ENCODE data around the gene WWC2.

The WWC2 gene

DNA sequence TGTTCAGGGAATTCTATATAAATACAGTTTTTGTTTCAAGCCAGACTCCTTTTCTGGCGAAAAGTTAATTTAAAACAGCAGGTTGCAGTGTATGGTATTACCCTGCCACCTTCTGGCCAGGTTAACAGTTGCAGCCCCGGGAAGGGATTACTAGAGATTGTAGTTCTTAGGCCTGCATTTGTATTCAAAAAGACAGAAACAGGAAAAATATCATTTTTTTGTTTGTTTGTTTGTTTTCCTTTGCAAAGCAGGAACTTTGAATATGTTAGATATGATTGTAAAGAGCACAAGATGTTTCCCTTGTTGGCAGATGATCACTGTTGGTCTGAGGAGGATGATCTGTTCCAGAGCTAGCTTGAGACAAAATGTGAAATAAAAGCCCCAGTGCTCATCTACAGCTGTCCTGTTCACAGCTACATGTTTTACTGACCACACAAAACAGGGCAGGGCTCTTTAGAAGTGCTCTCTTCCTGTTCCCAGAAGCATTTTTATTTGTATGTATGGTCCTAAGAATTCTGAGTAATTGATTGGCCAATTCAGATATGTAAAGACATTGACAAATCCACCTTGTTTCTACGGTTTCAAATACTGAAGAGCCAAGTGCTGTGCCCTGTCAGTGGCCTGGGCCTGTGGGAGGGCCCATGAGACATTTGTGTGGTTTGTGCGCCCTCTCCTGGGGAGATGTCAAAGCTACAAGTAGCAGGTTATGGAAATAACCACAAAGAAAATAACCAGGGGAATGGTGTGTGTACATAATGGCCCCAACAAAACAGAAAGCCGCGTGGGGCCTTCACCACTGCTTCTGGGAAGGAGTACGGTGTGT is 163.1 kb downstream of the WWC2 start:
- peak; percentile 66 for DNase-seq

DNA sequence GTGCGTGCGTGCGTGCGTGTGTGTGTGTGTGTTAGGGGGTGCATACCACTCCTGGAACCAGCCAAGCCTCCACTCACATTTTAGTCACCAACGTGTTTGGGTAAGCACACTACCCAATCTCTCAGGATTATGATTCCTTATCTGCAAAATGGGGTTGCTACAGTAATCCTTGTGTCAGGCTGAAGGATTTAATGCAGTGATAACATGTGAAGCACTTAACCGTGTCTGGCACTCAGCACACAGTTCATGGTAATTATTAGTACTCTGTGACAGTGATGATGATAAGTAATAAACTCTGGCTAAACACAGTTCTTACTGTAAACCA is 163.7 kb downstream of the WWC2 start:
- no peak for DNase-seq

DNA sequence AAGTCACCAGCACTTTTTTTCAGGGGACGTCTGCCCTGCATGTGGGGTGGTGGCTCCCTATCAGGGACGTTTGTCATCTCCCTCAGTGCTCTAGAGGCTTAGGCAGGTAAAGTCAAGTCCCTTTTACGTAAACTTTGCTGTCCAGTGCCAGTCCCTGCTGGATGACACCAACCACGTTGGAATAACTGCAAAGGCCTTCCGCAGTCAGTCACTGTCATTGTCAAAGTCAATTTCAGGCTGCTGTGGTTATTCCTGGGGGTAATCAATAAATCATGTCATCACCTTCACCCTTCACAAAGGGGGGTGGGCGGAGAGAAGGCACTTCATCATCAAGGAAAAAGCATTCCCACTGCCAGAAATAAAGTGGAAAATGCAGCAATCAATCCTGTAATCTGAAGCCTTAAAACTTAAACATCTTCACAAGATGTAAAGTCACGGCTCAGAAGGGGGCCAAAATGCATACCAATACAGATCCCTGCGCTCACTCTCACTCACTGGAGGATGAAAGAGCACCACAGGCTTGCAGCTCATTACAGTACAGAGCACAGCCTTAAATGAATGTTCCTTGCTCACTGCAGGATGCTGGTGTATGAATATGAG is 164.8 kb downstream of the WWC2 start:
- DNase-seq = no peak

DNA sequence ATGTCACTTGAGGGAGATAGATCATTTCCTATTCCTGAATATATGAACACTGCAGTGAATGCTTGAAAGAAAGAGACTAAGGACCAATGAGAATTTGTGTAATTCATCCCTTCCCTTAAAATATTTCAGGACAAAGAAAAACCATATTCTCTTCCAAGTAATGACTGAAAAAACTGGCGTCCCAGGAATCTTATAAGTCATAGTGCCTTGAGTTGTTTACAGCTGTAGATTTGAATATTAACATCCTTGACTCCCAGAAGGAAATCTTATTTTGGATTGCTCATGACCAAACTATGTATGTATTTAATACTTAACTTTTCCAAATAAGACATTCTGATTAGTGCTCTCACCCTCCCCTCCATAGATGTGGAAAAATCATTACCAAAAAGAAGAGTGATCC is 165.6 kb downstream of the WWC2 start:
- no peak for DNase-seq

DNA sequence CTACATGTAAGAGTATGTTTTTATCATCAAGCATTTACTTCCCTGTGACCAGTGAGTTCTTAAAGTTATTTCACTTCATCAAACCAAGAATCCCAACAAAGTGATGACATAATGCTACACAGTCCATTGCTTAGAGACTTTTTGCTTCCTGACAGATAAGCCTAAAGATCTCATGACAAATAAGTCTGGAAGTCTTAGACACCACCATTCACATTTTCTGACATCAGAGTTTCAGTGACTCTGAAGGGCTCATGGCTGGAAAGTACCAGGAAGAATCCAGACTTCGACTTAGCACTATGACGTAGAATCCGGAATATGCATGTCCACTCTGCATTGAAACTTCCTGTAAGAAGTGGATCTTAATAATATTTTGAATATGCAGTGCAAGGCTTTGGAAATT is 167.3 kb downstream of the WWC2 start:
- DNase-seq = no peak

DNA sequence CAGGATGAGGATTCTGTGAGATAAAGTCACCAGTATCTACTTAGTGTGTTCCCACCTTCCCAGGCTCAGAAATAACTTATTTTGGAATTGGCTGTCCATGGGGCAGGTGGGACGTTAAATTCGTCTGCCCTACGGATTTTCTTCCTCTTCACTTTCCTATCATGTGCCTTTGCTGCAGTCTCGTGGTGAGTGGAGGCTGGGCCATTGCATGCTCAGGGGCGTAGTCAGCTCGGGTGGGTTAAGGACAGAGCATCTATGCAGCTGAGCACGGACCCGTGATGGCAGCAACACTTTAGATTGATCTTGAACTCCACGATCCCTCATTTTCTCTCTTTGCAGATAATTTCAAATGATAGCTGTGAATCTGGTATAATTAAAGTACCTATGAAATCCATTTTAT is 169.5 kb downstream of the WWC2 start:
- DNase-seq = no peak

DNA sequence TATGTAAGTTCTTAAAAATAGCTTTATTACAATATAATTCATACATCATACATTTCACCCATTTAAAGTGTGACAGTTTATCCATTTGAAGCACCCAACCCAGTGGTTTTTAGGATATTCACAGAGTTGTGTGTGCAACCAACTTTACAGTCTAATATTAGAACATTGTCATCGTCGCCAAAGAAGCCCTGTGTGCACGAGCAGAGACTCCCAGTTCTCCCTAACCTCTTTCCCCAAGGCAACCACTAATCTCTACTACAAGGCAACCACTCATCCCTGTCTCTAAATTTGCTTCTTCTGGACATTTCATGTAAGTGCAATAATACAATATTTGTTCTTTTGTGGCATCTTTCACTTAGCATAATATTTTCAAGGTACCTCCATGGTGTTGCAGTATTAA is 173.3 kb downstream of the WWC2 start:
- no peak for DNase-seq

DNA sequence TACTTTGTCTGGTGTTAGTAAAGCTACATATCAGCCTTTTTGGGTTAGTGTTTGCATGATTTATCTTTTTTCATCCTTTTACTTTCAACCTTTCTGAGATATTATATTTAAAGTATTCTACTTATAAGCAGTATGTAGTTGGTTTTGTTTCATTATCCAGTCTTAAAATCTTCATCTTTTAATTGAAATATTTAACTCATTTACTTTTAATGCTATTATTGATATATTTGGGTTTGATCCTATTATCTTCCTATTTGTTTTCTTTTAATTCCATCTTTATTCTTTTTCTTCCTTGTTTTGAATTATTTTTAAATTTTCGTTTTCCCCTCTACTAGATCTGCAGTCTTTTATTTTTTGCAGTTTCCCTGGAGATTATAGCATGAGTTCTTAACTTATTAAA is 177.0 kb downstream of the WWC2 start:
- DNase-seq = no peak

DNA sequence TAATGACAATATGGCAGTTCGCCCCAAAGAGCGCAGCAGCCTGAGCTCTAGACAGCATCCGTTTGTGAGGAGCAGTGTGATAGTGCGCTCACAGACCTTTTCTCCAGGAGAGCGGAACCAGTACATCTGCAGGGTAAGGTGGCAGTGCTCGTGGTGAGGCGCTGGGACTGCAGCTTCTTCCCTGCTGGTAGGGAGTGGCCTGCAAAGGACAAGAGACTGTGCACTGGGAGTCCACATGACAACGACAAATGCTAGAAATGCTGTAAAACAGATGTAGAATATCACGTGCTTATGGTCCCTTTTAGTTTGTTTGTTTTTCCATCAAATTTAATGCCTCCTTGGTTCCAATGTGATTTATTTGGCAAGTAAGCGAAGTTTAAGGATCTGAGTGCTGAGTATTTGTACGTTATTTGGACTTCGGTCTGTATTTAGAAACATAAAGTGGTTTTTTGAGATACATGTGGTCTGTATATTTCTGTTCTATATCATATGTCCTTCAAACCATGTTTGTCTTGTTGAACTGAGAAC is 185.3 kb downstream of the WWC2 start:
- DNase-seq = no peak

DNA sequence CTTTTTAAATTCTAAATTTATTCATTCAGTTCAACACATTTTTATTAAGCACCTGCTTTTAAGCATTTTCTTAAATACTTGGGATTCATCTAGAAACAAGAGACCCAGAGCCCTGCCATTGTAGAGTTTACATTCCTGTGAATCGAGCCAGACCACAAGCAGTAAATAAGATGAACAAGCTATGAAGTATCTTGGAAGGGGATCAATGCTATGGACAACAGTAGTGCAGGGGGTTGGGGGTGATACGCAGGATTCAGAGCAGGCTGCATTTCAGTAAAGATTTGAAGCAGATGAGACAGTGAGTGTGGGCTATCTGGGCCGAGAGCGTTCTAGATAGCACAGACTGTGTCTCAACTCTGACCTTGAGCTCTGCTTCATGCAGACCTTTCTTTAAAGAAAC is 185.9 kb downstream of the WWC2 start:
- DNase-seq = no peak

DNA sequence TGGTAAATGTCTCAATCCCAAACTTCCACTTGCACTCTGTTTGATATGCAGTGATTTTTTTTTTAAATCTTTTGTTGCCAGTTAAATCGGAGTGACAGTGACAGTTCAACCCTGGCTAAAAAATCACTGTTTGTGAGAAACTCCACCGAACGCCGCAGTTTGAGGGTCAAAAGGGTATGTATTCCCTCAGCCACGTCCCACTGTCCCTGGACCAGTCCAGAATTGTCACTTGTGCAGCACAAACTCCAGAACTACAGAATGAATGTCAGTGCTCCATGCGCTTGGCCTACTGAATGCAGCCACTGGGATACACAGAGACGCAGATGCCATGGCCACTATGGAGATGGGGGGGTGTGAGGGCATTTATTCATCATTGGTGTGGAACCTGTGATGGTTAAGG is 186.8 kb downstream of the WWC2 start:
- no peak for DNase-seq

DNA sequence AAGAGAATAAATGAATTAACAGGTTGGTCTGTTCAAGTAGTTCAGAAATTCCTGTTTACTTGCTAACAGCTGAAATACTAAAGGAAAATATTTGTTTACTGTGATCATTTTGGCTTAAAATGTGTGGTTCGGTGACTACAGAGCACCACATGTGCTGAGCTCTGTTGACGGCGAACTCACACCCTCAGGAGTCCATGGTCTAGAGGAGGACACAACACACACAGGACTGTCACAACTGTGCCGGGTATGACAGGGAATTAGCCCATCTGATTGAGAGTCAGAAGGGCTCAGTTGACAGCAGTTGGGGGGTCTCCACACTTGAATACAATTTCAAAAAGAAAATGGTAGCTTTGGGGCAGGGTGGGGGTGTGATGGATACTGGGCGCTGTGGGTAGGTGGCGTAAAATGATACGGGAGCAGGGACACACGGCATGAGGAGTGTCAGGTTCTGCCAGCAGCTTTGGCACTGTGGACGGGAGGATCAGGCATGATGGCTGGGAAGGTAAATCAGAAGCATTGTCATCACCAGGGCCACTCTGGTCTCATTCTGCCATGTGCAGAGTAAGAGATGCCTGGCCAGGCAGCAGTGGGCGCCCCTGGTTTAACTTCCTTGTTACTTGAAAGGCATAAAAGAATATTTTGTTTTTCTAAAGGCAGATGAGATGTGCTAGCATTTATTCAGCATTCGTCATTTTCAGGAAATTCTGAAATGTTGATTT is 187.7 kb downstream of the WWC2 start:
- DNase-seq = no peak

DNA sequence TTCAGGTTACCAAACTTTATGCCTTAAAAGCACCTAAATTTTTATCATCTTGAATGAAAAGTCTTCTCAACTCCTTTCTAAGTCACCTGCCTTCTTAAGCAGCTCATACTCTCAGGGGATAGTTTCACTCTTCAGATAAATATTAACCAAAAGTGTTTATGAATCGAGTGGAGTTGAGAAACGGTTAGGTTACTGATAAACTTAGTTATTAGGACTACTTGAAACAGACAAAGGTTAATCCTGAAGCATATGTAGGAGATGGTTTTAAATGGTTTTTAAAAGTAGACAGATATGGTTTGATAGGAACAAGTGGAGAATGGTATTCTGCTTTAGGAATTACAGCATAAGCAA is 188.2 kb downstream of the WWC2 start:
- DNase-seq = no peak

DNA sequence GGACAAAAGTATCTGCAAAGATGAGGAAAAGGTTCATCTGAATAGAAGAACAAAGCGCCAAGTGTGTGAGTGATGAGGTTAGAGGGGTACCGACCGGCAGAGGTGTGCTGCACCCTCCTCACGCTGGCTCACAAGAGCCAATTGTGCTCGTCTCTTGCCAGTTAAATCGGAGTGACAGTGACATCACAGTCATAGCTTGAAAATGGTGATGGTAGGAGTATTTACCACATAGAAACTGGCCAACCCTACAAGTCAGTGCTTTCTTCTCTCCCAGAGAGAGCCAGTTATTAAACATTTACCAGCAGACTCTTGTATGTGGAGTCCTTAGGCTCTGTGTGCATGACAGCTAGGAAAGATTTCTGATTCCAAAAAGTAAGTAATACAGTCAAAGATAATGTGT is 188.6 kb downstream of the WWC2 start:
- no peak for DNase-seq

DNA sequence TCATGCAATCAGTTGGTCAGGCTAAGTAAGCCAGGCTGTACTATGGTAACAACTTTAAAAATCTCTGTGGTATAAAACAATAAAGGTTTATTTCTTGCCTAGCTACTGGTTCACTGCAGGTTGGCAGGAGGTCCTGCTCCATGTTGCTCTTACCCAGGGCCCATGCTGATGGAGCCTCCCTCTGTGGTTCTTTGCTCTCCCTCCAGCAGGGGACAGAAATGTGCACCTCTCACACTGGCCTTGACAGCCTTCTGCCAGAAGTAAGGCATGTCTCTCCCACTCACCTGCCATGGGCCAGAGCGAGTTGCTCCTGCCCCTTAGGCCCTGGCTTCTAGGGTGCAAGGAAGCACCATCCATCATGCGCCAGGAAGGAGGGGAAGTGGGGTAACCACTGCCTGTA is 189.9 kb downstream of the WWC2 start:
- DNase-seq = no peak

DNA sequence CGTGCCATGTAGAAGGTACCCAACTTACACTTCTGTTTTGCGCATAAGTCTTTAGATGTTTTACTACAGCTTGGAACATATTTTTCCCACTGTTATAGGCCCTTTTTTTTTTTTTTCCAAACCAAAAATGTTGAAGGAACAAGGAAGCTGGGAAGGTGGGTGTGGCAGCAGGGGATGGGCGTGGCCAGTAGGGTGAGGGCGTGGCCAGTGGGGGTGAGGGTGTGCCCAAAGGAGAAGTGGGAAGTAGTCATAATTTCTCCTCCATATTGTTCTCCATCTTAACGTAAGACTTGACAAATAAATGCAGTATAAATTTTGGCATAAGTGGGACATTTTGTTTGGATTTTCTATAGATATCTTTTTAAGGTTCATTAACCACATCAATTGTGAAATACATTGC is 190.6 kb downstream of the WWC2 start:
- peak; percentile 58 for DNase-seq

DNA sequence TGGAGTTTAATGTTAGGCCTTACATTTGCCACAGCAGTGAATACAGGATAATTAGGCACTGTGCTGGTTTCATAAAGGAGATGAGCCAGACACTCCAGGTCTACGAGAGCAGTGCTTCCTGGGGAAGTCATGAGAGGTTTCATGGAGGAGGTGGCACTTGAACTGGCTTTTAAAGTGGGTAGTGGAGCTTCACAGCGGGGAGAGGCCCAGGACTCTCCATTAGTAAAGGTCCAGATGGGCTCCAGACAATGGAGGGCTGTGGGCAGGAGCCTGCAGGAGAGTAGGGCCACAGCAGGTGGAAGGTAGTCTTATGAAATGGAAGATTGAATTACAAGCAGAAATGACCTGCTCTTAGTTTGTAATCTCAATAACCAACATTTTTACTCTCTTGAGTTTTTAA is 192.0 kb downstream of the WWC2 start:
- DNase-seq = no peak

DNA sequence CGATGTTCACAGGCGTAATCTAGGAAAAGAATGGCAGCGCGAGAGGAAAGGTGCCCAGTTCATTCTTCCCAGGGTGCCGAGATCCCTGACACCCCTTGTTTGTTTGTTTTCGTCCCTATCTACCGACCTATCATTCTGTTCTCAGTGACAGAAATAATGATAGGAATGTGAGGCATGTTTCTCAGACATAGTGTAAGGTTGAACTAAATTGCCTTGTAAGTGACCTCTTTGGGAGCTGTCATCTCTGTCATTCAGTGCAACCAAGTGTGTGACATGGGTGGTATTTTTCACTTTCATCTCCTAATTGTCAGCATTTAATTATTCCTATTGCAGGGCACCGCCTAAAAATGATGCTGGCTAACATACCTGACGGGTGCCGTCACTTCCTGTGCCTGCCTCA is 196.7 kb downstream of the WWC2 start:
- DNase-seq = no peak

DNA sequence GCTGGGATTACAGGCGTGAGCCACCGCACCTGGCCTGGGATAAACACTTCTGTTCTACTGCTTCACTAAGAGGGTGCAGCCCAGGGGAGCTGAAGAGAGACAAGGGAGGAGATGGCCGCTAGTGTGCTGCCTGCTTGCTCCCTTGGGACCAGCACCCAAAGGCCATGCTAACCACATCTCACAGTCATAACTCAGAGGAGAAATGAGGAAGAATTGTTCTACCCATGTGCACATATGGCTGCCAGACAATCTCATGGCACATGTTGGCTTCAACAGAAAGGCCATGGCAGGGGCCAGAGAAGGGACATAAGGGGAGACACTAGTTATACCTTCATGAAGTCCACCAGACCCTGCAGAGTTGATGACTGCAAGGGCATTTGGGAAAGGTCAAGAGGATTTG is 198.6 kb downstream of the WWC2 start:
- peak; percentile 54 for DNase-seq

DNA sequence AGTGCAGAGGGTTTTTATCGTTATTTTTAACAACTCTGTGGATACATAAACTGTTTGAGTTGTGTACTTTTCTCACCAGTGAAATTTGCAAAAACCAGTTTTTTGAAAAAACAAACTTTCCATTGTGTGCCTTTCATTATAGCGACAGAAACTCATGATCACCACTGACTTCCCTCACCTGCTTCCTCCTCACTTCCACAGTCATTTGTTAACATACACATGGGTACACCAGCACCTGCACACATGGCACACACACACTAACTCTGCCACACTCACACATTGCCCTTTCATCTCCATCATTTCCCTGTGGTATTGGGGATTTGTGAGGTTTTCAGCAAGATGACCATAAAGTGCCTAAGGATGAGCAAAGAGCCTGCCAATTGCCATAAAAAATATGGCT is 200.4 kb downstream of the WWC2 start:
- no peak for DNase-seq

DNA sequence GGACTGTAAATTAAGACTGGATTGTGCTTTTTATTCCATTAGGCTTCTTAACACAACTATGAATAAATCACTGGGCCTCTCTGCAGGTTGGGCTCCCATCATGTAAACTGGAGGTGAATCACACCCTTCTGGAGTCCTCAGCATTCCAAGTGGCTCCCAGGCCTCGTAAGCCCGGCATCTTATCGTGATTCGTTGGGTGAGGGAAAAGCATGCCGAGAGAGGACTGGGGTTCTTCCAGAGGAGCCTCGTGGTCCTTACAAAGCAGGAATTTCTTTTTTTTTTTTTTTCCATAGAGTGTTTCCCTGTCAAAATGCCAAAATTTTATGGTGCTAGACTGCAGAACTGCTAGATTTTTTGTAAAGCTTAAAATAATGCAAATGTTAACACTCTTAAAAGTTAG is 201.0 kb downstream of the WWC2 start:
- DNase-seq = no peak

DNA sequence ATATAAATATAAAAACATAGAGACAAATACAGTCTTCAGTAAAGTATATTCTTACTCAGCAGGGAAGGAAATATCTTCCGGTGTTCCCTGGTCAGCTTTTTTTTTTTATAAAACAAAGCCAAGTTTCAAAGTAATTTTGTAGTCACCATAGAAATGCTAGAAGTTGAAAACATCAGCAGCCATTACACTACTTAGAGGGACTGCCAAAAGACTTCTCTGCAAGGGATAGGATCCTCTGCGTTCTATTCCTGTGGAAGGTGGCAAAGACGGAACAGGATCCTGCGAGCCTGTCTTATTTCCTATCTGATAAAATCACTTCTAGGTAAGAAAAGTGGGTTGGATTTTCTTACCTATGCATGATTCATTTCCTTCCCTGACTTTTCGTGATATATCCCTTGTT is 201.6 kb downstream of the WWC2 start:
- no peak for DNase-seq

DNA sequence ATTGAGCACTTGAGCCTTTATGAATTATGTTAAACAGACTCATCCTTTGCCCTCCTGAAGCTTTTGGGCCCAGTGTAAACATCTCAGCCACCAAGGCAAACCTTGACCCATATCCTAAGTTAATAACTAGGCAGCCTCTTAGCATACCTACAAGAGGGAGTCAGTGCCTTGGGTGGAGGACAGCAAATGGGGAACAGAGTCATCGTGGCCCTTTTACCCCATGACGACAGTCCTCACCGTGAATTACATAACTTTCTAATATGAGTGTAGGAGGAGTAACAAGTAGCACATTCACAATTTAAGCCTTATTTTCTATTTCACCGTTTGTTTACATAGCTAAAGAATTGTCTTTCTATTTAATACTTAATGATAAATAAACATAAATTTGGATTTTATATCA is 204.2 kb downstream of the WWC2 start:
- no peak for DNase-seq

DNA sequence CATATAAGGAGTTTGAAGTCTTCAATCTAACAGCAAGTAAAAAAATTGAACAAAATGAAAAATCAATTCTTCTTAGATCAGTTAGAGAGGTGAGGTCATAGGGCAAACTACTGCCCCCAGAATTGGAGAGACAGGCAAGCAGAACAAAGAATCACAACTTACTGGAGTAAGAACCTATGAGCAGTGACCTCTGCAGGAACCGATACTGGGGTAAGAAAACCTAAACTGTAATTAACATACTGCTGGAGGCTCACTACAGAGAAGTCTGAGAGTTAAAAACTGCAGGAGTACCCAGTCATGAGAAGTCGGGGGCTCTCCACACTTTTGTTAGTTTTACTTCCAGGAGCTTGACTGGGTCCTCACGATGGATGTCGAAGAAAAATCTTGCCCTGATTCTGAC is 205.0 kb downstream of the WWC2 start:
- DNase-seq = peak; percentile 17
